Neural cell (in vitro differentiated cells): Measurements from ENCODE around the gene CROCC.
"Not testable (repeated sequence)": the region's sequence is repeated elsewhere in the genome, so short reads cannot be mapped to it uniquely, and the experiment has no call there.

ENCODE experiments used
- CTCF ChIP-seq: fragments of 450-650 bp; IDR thresholded peaks from 2 replicates; pipeline ENCODE4 v1.5.1; 2014; ENCODE audit warnings: antibody characterized with exemption, mild to moderate bottlenecking, moderate library complexity; ENCODE audit not compliant: poor library complexity, severe bottlenecking
- EP300 ChIP-seq: fragments of 450-650 bp; conservative IDR thresholded peaks from 2 replicates; pipeline ENCODE4 v1.6.1; 2014; ENCODE audit warnings: antibody characterized with exemption, mild to moderate bottlenecking, moderate library complexity; ENCODE audit not compliant: poor library complexity, severe bottlenecking
- EZH2 ChIP-seq: fragments of 200-600, 300-800 bp; shearing (Covaris generic), sonication (generic); IDR thresholded peaks from 2 replicates; pipeline ENCODE4 v1.6.1; 2014; ENCODE audit warnings: antibody characterized with exemption, low read length, borderline replicate concordance, mild to moderate bottlenecking; ENCODE audit not compliant: insufficient read depth, poor library complexity, severe bottlenecking
- MXI1 ChIP-seq: fragments of 450-650 bp; conservative IDR thresholded peaks from 2 replicates; pipeline ENCODE4 v1.6.1; 2014; ENCODE audit warnings: antibody characterized with exemption, mild to moderate bottlenecking; ENCODE audit not compliant: poor library complexity, severe bottlenecking
- RAD21 ChIP-seq: fragments of 450-650 bp; conservative IDR thresholded peaks from 2 replicates; pipeline ENCODE4 v1.6.1; 2014; ENCODE audit warnings: antibody characterized with exemption, mild to moderate bottlenecking, moderate library complexity
- REST ChIP-seq: IDR thresholded peaks from 2 replicates; pipeline ENCODE4 v1.6.1; 2012; ENCODE audit warnings: borderline replicate concordance

- TF ChIP-seq EP300, CTCF, EZH2, RAD21, MXI1, REST: not testable (repeated sequence)
These were observed 9.6 kb downstream of the CROCC start for GRCh38 chr1:16931206-16931934.
